Memory B cell (primary cell): ENCODE results near the gene IGLON5.

ENCODE experiments used
- ATAC-seq: fragments of 150-1000 bp; cut with Tn5 transposase; 2 replicates; pipeline ENCODE4 v1.10.0; 2021; ENCODE audit warnings: low read depth, mild to moderate bottlenecking, moderate library complexity
- DNase-seq, 2 donors: peaks; one replicate each; pipeline ENCODE4 v3.0.0; 2022; ENCODE audit warnings: low spot score in 2 of 2
- H3K27ac Mint-ChIP-seq: one replicate; pipeline ENCODE4 v1.8.0; 2022; ENCODE audit warnings: mild to moderate bottlenecking, moderate library complexity, mixed read lengths
- H3K27me3 Mint-ChIP-seq: one replicate; pipeline ENCODE4 v1.8.0; 2022; ENCODE audit warnings: mixed read lengths
- H3K36me3 Mint-ChIP-seq: one replicate; pipeline ENCODE4 v1.8.0; 2022; ENCODE audit warnings: mild to moderate bottlenecking, mixed read lengths
- H3K4me1 Mint-ChIP-seq: one replicate; pipeline ENCODE4 v1.8.0; 2022; ENCODE audit warnings: mixed read lengths
- H3K4me3 Mint-ChIP-seq: one replicate; pipeline ENCODE4 v1.8.0; 2022; ENCODE audit warnings: mild to moderate bottlenecking, moderate library complexity, mixed read lengths
- H3K9me3 Mint-ChIP-seq: one replicate; pipeline ENCODE4 v1.8.0; 2022; ENCODE audit warnings: mixed read lengths

IGLON5 gene

DNA sequence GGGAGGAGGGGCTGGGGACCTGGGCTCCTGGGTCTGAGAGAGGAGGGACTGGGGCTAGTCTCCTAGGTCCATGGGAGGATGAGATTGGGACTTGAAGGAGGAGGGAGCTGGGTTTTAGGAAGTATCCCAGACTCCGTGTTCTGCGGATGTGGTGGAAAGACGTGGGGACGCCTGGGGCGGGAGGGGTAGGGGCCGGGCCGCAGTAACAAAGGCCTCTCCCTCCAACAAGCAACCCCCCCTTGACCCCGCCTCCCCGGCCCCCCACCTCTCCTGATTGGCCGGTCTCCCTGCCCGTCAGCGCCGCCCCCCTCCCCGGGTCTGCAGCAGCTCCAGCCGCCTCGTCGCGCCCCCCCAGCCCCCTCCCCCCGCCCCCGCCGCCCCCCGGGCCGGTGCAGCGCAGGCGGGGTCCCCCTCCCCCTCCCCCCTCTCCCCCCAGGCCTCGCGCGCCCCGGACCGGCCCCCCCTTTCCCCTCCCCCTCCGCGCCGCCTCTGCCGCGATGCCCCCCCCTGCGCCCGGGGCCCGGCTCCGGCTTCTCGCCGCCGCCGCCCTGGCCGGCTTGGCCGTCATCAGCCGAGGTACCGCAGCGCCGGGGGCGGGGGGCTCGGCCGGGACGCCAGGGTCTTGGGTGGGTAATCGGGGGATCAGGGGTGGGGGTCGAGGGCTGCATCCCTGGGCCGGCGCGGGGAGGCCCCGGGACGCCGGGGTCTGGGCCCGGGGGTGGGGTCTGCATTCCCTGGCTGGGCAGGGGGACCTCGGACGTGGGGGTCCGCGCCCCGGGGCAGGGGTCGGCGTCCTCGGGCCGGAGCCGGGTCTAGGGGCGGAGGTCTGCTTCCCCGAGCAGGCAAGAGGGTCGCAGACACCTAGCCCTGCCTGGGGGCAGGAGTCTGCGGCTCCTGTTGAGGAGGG, at the start of gene IGLON5:
Gene IGLON5, plus strand, starts transcription at position 294 of the 907 bp plus-strand sequence. Its CDS starts 204 bp downstream, at position 498.
- peaks cover 7% of the 10 kb centered on the region for H3K4me1 Mint-ChIP-seq
- no peak within 1 kb of the TSS for H3K27ac Mint-ChIP-seq
- H3K36me3 Mint-ChIP-seq: peaks cover 2% of the 10 kb centered on the region
- H3K9me3 Mint-ChIP-seq: peaks cover 20% of the 10 kb centered on the region
- DNase-seq: no peak
- peaks cover 34% of the 10 kb centered on the region for H3K27me3 Mint-ChIP-seq
- H3K4me3 Mint-ChIP-seq: no peak within 1 kb of the TSS
- ATAC-seq: no peak

DNA sequence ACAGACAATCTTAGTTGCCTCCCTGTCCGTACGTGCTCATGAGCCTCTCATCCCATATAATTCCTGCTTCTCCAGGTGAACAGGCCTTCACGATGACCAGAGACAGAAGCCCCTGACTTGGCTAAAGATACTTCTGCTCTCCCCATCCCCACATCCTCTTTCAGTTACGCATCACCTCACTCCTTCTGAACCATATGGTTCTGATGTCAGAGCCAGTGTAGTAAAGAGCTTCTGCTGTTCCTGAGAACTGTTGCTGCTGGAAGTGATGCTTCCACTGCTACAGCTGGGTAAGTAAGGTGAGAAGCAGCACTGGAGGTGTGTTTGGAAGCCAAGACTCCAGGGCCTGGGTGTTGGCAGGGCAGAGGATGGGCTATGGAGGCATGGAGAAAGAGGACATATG, 47.6 kb upstream of the IGLON5 start:
- no peak for DNase-seq
- ATAC-seq: no peak
- no peaks in the 10 kb centered on the region for H3K9me3 Mint-ChIP-seq

DNA sequence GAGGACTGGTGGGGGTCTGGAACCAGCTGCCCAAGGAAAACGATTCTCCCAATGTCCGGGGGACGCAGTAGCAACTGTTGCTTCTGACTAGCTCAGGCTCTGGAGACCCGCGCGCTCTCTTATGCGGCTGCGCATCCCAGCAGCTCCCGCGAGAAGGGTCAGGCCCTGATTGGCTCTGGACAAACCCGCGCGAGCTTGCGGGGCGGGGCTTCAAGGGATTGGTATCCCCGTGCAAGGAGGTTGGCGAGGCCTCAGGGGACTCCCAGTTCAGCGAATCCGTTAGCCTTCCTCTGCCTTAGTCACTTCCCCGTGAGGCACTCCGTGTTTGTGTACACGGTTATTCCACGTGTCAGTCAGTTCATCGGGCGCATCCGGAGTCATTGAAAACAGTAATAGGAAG, 40.4 kb upstream of the IGLON5 start:
- DNase-seq (no peak), ATAC-seq (no peak)
- Mint-ChIP-seq H3K27ac (no peak overlapping the region), H3K9me3 (peaks cover 3% of the 10 kb centered on the region), H3K36me3 (no peaks in the 10 kb centered on the region), H3K4me1 (peaks cover 2% of the 10 kb centered on the region), H3K27me3 (peaks cover 10% of the 10 kb centered on the region), H3K4me3 (no peak overlapping the region)

More for the DNA sequence above, 47.6 kb upstream of the IGLON5 start:
- no peaks in the 10 kb centered on the region for H3K4me1 Mint-ChIP-seq
- H3K27ac Mint-ChIP-seq: no peak overlapping the region
- H3K27me3 Mint-ChIP-seq: peaks cover 13% of the 10 kb centered on the region
- H3K4me3 Mint-ChIP-seq: no peak overlapping the region
- no peaks in the 10 kb centered on the region for H3K36me3 Mint-ChIP-seq

DNA sequence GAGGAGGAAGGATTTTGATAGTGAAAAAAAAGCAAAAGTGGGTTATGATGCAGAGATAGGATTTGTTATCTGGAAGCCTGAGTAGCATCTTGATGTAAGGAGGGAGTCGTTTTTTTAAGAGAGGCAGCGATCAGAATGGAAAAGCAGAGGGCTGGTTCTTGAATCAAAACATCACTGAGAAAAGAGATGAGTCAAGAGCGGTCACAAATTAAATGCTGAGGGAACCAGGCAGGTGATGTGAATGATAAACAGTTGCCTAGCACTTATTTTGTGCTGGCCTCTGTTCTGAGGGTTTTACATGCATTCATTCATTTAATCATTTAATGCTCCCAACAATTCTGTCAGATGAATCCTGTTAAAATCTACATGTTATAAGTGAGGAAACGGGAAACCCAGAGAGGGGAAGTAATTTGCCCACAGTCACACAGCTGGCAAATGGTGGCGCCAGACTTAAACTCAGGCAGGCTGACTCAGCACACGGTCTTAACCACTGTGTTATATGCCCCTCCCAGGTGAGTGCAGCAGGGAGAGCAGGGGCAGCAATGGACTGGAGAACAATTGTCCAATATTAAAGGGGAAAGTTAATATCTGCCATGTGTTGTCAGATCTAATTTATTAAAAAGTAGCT, 39.1 kb upstream of the IGLON5 start:
- no peak for DNase-seq
- Mint-ChIP-seq H3K27me3 (peaks cover 10% of the 10 kb centered on the region), H3K4me1 (peaks cover 2% of the 10 kb centered on the region), H3K4me3 (no peak overlapping the region), H3K36me3 (no peaks in the 10 kb centered on the region), H3K9me3 (peaks cover 3% of the 10 kb centered on the region), H3K27ac (no peak overlapping the region)
- no peak for ATAC-seq

DNA sequence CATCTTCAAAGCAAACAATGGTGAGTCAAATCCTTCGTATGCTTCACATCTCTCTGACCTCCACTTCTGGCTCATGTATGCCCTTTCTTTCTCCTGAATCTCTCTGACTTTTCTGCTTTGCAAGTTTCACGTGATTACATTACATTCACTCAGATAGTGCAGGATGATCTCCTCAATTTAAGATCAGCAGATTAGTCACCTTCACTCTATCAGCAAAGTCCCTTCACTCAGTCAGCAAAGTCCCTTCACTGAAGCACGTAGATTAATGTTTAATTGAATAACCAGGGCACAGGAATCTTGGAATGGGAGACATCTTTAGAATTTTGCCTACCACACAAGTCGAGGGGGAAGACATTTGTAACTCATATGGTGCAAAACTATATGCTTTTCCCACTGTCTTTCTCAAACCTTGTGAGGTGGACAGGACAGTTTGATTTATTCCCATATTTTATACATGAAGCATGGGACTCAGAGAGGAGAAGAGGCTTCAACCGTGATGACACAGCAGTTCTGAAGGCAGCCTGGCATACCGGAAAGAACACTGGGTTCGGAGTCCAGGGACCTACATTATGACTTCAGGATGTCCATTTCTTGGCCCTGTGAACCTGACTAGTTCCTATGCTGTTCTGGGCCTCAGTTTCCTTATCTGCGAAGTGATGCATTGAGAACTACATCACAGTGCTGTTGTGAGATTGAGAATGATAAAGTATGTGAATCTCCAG, 37.2 kb upstream of the IGLON5 start:
- ATAC-seq (no peak), DNase-seq (no peak)
- Mint-ChIP-seq H3K27me3 (peaks cover 13% of the 10 kb centered on the region), H3K4me3 (no peak overlapping the region), H3K27ac (no peak overlapping the region), H3K36me3 (no peaks in the 10 kb centered on the region), H3K9me3 (peaks cover 4% of the 10 kb centered on the region), H3K4me1 (peaks cover 2% of the 10 kb centered on the region)

DNA sequence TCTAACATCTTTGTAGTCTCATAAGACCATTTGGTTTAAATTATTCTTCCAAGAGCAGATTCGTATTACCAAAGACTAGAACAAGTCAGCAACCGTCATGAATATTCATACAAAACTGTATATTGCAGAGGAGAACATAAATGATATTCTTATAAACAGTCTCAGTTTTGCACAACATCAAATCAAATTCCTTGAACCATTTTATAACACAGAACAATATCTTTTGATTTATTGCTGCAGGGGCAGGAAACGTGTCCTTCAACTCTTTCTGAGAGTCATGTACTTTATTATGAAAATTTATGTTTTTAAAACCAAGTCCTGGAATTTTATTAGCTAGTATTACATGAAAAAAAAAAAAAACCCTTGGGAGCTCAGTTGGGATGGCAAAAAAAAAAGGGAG, 34.3 kb upstream of the IGLON5 start:
- Mint-ChIP-seq H3K27me3 (peaks cover 10% of the 10 kb centered on the region), H3K4me3 (no peak overlapping the region), H3K9me3 (peaks cover 4% of the 10 kb centered on the region), H3K36me3 (no peaks in the 10 kb centered on the region), H3K27ac (no peak overlapping the region), H3K4me1 (peaks cover 2% of the 10 kb centered on the region)
- ATAC-seq: no peak
- DNase-seq: no peak

DNA sequence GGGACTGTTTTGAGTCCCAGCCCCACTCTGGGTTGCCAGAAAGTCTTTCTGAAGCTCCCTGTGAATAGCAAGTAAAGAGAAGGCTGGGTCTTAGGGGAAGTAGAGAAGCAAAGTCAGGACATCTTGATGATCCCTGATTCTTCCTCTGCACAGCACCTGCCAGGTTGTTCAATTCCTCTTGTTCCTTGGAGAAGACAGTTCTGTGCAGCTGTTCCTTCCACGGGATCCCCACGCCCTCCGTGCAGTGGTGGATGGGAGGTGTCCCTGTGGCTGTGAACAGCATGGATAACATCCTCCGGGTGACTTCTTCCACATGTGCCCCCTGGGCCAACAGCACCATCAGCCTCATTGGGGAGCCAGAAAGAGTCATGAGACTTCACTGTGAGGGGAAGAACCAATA, 29.1 kb upstream of the IGLON5 start:
- Mint-ChIP-seq H3K27me3 (peaks cover 6% of the 10 kb centered on the region), H3K4me3 (no peak overlapping the region), H3K27ac (no peak overlapping the region), H3K9me3 (peaks cover 6% of the 10 kb centered on the region), H3K4me1 (no peaks in the 10 kb centered on the region), H3K36me3 (no peaks in the 10 kb centered on the region)
- ATAC-seq (no peak), DNase-seq (no peak)

DNA sequence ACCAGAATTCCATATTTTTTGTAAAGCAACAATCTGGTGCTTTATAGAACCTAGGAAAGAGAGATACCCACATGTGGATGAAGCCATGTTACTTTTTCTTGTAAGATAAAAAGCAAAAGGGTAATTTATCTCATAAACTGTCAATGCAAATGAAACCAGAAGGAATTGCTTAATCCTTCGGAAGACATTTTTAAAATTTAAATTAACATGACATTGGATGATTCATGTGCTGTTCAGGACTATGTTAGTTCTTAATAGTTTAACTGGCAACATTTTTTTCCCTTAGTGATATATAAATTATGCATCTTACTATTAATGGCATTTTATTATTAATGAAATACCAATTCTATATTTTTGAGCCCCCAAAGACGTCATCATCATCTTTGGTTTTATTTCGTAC, 25.8 kb upstream of the IGLON5 start:
- Mint-ChIP-seq H3K4me1 (no peaks in the 10 kb centered on the region), H3K27me3 (peaks cover 2% of the 10 kb centered on the region), H3K27ac (no peak overlapping the region), H3K36me3 (peaks cover 1% of the 10 kb centered on the region), H3K4me3 (no peak overlapping the region), H3K9me3 (peaks cover 7% of the 10 kb centered on the region)
- DNase-seq (no peak), ATAC-seq (no peak)

DNA sequence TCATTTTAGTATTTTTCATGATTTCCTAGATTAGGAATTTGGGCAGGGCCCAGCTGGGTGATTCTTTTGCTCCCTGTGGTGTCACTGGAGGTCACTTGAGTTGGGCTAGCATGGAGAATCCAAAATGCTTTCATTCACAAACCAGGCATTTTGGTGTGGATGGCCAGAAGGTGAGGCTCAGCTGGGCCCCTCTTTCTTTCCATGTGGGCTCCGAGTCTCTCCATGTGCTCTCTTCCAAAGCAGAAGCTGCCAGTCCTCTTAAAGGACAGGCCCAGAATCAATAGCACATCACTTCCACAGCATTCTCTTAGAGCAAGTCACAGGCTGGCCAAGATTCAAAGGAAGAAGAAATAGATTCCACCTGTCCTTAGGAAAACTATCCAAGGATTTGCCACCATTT, 21.8 kb upstream of the IGLON5 start:
- no peak overlapping the region for H3K4me3 Mint-ChIP-seq
- H3K9me3 Mint-ChIP-seq: peaks cover 2% of the 10 kb centered on the region

DNA sequence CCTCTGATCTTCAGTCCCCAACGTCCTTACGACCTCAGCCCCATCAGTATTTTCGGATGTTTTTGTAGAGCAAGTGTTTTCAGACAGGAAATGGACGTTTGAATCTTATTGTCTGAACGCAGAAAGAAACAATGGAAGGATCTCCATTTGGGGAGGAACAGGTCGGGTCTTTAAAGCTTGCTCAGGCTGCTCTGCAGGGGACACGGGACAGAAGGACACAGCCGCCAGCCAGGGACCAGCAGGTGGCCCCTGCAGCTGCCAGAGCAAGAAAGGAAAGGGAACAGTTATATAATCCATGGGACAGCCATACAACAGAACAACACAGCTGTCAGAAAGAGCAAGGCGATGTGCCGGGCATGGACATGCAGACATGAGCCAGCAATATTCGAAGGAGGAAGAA, 18.5 kb upstream of the IGLON5 start:
- peaks cover 1% of the 10 kb centered on the region for H3K36me3 Mint-ChIP-seq

More for the DNA sequence above, 21.8 kb upstream of the IGLON5 start:
- ATAC-seq (no peak), DNase-seq (no peak)
- Mint-ChIP-seq H3K27me3 (peaks cover 11% of the 10 kb centered on the region), H3K27ac (no peak overlapping the region), H3K4me1 (no peaks in the 10 kb centered on the region), H3K36me3 (peaks cover 1% of the 10 kb centered on the region)

DNA sequence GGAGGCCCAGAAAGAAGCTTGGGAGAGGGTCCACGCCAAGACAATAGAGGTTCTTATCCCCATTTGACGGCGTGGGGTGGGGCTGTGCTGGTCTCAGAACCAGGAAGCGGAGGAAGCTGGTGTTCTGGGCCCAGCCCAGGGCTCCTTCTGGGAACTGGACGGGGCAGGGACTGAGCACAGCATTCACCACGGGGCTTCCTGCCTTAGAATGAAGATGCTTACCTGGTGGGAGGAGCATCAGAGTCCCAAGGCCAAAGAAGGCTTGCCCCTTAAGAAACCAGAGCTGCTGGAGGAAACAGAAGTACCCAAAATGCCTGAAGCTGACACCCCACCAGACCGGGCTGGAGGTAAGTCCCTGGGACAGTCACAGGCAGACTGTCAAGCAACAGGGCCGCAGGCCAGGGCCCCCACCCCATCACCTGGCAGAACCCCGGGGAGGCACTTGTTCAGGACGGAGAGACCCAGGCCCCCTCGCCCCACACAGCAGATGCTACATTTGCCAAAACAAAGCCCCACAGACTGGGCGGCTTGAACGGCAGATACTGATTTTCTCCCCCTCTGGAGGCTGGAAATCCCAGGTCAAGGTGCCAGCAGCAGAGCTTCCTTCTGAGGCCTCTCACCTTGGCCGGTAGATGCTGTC, 17.8 kb upstream of the IGLON5 start:
- Mint-ChIP-seq H3K4me1 (no peaks in the 10 kb centered on the region), H3K4me3 (no peak overlapping the region), H3K27me3 (peaks cover 17% of the 10 kb centered on the region), H3K27ac (no peak overlapping the region), H3K9me3 (peaks cover 2% of the 10 kb centered on the region), H3K36me3 (peaks cover 1% of the 10 kb centered on the region)
- ATAC-seq: no peak
- no peak for DNase-seq

More for the DNA sequence above, 18.5 kb upstream of the IGLON5 start:
- H3K4me1 Mint-ChIP-seq: no peaks in the 10 kb centered on the region
- H3K27me3 Mint-ChIP-seq: peaks cover 17% of the 10 kb centered on the region
- no peak for ATAC-seq
- peaks cover 2% of the 10 kb centered on the region for H3K9me3 Mint-ChIP-seq
- DNase-seq: no peak
- no peak overlapping the region for H3K27ac Mint-ChIP-seq
- no peak overlapping the region for H3K4me3 Mint-ChIP-seq

DNA sequence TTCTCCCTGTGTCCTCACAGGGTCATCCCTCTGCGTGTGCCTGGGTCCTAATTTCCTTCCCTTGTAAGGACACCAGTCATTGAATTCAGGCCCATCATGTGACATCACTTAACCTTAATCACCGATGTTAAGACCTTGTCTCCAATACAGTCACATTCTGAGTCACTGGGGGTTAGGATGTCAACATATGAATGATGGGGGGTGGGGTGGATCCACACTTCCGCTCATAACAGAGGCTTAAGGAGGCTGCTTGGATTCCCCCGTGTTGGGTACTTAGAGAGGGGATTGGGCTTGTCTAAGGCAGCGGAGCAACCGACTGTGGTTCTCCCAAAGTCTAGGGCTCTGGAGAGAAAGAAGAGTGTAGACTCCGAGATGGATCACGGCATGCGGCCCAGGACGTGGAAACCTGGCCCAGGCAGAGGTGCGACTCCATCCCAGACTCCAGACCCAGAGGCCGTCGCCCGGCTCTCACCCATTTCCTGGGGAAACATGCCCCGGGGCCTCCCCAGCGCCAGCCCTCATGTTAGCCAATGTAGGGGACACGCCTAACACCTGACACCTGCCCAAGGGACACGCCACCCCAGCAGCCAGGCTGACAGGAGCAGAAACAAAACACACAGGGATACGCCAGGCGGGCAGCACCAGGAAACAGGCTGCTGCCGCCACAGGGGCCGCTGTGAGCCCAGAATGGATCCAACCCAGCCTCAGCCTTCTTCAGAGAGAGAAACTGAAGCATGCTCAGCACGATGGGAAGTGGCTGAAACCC, 17.1 kb upstream of the IGLON5 start:
- peaks cover 1% of the 10 kb centered on the region for H3K36me3 Mint-ChIP-seq
- no peaks in the 10 kb centered on the region for H3K4me1 Mint-ChIP-seq
- ATAC-seq (no peak), DNase-seq (no peak)
- H3K27me3 Mint-ChIP-seq: peaks cover 17% of the 10 kb centered on the region
- H3K4me3 Mint-ChIP-seq: no peak overlapping the region
- H3K27ac Mint-ChIP-seq: no peak overlapping the region
- H3K9me3 Mint-ChIP-seq: peaks cover 2% of the 10 kb centered on the region

DNA sequence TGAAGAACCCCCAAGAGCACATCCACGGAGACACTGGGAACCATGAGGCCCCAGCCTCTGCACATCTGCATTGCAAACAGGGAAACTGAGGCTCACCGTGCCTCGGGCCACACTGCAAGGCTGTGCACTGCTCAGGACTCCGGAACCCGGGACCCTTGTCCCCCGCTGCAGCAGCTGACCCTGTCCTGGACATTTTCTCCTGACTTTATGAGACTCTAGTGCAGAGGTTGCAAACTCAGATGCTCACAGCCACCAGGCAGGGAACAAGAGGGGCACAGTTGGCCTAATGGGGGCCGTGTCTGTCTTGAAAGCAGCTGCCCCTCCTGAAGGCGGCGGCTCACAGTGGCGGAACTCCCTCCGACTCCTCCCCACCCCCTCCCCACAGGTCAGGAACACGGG, 16.5 kb upstream of the IGLON5 start:
- no peak for ATAC-seq
- Mint-ChIP-seq H3K27me3 (peaks cover 17% of the 10 kb centered on the region), H3K9me3 (peaks cover 2% of the 10 kb centered on the region), H3K4me3 (no peak overlapping the region), H3K27ac (no peak overlapping the region), H3K36me3 (peaks cover 1% of the 10 kb centered on the region), H3K4me1 (no peaks in the 10 kb centered on the region)
- no peak for DNase-seq
